ENCODE results near the gene CSTF1. TPM values are rescaled to one million over a fixed set of nuclear protein-coding genes. Genes with fewer than 3 reads are reported as not detected.

The CSTF1 gene
- 39.1 and 51.0 TPM in 2 replicates for total RNA-seq

DNA sequence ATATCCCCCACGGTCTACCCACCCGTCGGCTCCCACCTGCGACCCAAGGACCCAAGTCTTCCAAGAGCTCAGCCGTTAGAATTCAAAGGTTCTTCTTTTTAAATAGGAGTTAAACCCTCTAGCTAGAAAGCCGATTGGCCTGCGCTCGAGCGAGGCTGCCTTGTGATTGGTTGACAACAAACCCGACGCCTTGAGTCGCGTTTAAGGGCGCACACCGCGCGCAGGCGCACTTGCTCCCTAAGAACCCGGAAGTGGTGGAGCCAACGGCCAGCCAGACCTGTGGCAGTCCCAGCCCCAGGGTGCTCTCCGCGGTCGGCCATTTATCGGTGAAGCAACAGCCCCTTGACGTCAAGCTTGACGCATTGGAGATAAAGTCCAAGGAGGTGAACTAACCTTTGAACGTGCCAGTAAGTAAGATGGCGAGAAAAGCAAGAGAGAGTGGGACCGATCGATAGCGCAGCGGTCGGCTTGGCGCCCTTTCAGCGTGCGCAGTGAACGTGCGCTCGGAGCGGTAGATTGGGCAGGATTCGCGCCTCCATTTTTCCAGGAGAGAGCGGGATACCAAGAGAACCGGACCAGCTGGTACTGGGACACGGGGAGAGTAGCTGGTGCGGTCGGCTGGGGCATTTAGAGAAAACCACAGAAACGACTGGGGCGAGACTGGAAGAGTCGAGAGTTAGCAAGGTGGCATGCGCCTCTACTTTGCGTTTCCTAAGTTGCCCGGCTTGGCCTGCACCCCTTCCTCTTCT lies at the start of gene CSTF1, which contains the start of gene AURKA:
Gene CSTF1 (plus strand): TSS at position 514 of the 749 bp plus-strand sequence. CDS start 2,908 bp downstream, outside the sequence.
Gene AURKA (minus strand): TSS at position 84 of the 749 bp plus-strand sequence. CDS start 4,018 bp downstream, outside the sequence.
- peak; percentile 100 for DNase-seq

- no peak for DNase-seq
These were observed 49.7 kb upstream of the CSTF1 start for GRCh38 chr20:56342783-56343182.

- peak; percentile 71 for DNase-seq
These were observed 48.5 kb upstream of the CSTF1 start for GRCh38 chr20:56343861-56344381.

- DNase-seq: no peak
These were observed 46.5 kb upstream of the CSTF1 start for GRCh38 chr20:56345911-56346310.

DNA sequence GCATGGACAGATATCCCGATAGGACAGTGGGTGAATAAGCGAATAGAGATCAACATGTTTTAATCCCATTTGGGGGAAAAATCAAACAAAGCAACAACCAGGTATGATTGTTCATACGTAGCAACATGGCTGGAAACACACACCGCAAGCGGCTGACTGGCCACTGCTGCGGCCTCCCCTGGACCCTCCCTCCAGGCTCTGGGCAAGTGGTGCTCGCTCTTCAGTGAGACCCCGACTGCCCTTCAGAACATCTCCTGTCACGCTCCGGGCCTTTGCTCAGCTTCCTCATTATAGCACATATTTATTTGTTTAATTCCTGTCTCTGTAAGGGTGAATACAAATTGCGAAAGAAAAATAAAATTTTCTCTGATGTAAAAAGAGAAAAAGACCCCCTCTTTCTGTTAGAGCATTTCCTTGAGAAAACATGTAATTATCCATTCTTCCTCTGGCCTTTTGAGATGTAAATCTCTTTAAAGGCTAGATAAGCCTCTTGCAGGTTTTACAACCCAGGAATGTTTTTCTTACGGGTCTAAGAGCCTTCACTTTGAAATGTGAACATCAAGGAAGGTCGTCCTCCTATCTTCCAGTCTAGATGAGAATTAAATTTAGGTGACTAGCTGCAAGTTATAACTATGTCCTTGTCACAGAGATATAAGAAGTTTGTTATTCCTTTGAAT lies 44.7 kb upstream of the CSTF1 start:
- DNase-seq: no peak

DNA sequence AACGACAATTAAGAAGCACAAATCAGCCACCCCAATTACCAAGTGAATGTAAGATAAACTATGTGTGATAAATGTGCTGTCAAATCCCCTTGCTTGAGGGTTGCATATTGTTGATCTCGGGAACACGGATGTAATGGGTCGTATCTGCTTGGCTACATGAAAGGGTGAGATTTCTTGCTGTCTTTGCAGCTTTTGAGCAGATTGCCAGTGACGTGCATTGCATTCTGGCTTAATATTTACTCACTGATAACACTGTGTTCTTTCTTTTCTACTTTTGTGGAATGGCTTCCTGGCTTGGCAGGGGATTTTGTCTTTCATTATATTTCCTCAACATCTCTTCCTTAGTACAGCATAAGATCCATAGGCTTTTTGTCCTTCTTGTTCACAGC lies 44.1 kb upstream of the CSTF1 start:
- no peak for DNase-seq

DNA sequence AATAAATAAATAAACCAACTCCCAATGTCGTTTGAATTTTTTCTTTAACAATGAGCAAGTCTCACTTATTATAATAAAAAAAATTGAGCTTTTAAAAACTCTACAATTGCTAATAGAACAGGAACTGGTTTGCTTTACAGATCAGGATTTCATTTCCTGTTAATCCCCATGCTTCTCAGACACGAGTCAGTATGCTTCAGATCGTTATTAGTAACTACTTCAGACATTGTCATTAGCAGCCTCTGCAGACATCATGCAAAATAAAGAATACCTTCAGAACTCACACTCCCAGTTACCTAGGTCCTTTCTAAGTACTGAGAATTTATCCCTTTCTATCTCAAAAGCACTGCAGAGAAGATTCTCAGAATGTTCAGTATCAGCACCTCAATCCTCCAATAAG lies 43.7 kb upstream of the CSTF1 start:
- DNase-seq: no peak

DNA sequence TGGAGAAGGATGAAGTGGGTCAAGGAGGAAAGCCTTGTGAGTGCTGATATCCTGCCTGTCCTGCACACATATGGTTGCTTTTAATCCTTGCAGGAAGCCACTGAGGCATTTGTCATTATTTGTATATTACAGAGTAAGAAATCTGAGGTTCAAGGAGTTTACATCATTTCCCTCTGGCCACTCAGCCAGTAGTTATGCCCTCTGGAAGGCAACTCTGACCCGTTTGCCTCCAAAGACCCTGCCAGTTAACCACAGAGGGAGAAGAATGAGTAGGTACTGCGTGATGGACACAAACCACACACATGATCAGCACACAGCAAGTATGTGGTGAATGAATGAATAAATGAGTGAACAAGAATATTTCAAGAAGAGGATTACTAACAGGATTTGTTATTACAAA lies 41.6 kb upstream of the CSTF1 start:
- DNase-seq: no peak

DNA sequence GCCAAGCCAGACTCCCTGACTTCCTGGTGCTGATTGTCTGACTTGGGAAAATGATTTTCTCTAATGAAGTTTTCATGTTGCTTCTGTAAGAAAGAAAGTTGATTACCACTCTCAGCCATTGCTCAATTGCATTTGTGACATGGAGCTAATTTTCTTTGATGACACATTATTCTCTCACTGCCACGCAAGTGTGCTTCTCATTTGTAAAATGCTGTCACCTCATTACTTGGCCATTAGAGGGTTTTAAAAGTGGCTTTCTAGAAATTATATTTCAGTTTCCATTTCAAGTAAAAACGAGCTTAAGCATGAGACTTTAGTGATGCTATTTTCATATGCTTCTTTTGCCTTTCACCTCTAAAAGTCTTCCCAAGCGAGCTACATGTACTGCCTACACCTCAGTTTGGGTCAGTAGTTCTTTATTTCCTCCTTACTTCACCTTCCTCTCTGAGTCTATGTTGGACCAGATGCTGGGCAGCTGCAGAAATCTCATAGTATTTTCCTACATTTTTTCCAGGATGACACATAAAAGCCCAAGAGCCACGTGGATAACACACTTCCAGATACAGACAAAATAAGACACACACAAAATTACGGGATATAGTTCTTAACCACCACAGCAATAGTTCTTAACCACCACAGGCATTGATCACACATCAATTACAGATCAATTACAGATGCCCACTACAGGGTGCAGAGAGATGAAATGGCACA lies 39.9 kb upstream of the CSTF1 start:
- DNase-seq: no peak

DNA sequence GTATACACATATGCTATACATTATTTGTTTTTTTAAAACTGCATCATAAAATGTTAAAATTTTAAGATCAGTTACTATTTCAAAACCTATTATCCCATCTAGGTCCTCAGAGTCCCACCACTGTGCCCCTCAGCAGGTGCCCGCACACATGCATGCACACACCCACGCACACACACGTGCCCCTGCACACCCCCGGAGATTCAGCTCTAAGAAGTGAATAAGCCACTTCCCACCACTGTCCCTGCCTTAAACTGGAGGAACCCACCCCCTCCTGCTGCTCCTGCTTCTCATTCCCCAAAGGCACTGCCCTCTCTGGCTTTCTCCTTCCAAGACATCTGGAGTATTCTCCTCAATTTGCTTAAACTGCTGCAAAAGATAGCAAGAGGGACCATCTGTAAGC lies 39.1 kb upstream of the CSTF1 start:
- DNase-seq: no peak

DNA sequence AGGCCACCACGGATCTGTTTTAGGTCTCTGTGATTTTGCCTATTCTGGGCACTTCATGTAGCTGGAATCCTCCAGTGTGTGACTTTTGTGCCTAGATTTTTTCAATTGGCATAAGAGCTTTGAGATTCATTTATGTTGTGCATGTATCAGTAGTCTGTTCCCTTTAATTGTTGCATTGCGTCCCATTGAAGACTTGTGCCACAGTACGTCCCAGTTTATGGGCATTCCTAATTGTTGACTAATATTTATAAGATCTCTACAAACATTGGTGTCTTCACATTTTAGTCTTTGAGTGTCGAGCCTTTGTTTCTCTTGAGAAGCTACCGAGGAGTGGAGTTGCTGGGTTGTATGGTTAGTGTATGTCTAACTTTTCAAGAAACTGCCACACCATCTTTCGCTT lies 34.4 kb upstream of the CSTF1 start:
- DNase-seq: no peak

GRCh38 chr20:56358600-56359211 lies 33.7 kb upstream of the CSTF1 start, which contains the start of gene FAM210B:
Gene FAM210B, plus strand, starts transcription at chr20:56358974. Its CDS starts 32 bp downstream, at chr20:56359006.
- DNase-seq: peak; percentile 92

DNA sequence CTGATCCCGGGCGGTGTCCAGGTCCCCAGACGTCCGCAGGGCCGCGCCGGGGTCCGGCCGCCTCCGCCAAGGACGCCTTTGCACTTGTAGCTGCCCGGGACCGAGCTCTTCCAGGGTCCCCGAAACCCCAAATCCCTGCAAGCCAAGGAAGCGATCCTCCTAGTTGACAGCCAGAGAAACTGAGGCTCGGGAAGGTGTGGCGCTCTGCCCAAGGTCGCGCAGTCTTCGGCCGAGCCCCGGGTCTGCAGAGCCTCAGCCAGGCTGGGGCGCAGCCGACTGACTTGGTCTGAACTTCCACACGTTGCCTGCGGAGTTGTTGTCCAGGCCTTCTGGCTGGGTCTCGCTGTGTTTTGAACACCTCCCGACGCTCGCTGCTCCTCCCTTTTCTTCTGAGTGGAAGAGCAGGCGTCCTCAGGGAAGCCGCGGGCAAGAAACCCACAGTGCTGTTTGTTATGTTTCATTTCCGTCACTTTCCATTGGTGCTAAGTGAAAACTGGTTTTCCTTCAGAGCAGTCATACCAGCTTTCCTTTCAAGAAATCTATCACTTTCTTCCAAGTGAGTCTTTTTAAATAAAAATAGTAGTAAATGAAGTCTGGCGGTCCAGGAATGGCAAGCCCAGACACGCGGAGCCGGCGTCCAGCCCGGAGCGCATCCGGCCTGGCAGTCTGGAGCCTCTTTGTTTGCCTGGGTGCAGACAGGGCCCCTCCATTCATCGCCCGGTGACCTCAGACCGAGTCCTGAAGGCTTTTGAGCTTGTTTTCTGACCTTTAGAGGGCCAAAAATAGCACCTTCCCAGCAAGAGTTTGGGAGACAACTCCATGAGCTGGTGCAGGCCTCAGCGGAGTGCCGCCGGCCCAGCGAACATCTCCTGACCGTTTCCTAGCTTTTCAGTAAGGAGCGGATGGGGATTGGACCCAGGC lies 33.0 kb upstream of the CSTF1 start:
- peak; percentile 77 for DNase-seq

DNA sequence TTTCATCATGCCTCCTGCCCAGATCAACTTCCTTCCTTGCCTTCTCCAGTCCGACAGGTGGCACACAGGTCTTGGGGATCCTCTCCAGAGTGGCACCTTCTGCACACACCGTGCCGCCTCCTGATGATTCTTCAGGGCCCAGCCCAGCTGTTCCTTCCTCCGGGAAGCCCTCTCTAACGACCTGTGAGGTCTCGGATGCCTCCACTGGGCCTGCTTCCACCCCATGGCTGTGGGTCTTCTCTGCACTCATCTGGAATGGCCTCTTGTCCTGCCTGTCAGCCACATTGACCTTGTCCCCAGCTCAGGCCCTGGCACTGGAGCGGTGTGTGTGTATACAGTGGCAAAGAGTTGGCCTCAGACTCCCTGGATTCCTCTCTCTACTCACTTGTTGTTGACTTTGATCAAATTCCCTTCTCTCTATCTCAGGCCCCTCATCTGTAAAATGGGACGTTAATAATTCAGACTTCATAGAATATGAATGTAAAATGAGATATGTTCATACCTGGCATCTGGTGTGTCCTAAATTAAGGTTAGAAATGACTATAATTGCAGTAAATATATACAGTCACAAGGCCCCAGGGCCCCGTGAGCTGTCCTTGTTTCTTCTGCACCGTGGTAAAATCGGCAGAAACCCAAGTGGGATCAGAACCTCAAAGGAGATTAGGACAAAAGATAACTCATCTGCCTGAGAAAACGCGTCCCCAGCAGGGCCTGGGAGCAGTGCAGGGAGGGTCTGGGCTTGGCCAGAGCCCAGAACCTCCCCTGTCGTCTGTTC lies 32.1 kb upstream of the CSTF1 start:
- no peak for DNase-seq

- no peak for DNase-seq
These were observed 31.6 kb upstream of the CSTF1 start for GRCh38 chr20:56360908-56361205.

- no peak for DNase-seq
These were observed 30.5 kb upstream of the CSTF1 start for GRCh38 chr20:56361900-56362299.

DNA sequence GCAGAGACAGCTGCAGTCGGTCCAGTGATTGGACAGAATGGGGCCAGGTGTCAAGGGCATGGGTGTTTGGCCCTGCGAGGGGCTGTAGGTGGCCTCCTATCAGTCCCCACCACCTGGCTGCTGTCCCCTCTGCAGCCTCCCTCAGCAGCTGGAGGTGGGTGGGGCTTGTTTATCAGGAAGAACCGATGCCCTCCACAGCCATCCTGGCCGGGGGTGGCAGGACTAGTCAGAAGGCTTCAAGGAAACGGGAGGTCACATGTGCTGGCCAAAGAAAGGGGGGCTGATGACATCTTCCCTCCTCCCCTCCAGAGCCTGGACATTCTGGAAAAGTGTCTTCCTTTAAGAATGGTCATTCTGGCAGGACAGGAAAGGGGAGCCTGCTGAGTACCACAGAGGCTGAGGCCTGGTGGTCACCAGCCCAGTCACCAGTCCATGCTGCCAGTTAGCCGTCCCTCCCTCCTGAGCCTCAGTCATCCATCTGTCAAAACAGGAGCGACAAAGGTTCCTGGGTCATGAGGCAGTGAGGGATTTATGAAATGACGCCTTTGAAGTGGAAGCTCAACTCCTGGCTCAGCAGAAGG lies 29.5 kb upstream of the CSTF1 start:
- peak; percentile 67 for DNase-seq

- no peak for DNase-seq
These were observed 29.0 kb upstream of the CSTF1 start for GRCh38 chr20:56363491-56363890.

DNA sequence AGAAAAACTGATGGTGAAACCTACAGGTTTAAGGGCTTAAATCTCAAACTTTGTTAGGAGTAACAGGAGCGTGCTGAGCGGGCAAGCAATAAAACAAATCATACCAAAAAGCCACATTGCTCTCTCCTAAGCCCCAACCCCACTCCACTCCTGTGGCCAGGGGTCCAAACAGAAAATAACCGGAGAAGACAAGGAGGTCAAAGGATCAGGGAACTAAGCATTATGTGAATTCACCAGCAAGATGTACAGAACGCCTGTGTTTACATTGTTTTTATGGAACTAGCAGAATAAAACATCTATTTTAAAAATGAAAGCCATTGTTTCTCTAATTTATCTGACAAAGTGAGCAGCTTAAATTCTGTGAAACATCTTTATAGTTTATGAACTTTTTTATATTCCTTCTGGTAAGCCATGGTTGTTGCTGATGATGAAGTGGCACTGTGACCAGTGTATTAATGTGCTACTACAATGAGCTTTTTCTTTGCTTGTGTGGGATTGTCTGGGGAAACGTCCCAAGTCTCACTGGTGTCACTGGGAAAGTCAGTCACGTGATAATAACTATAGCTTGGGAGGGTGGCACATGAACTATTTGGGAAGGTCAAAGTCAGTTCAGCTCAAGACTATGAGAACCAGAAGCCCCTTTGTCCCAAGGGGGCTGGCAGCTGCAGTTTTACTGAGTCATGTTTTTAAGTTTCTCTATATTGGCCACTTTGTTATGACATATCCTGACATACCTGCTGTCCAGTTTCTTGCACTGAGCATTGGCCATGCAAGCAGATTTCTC lies 23.9 kb upstream of the CSTF1 start:
- no peak for DNase-seq

GRCh38 chr20:56369179-56369578 lies 23.3 kb upstream of the CSTF1 start:
- DNase-seq: no peak
